PFSK-1 (cell line): Measurements from ENCODE around the gene CALHM1.

ENCODE experiments used
- POLR2AphosphoS5 ChIP-seq: IDR thresholded peaks from 2 replicates; pipeline ENCODE4 v1.6.1; 2012; ENCODE audit warnings: low read depth, mild to moderate bottlenecking, control low read depth, low read length, moderate library complexity
- SIN3A ChIP-seq: IDR thresholded peaks from 2 replicates; pipeline ENCODE4 v1.6.1; 2012; ENCODE audit warnings: mild to moderate bottlenecking, low read length, moderate library complexity, borderline replicate concordance; ENCODE audit not compliant: insufficient read depth
- TAF1 ChIP-seq: IDR thresholded peaks from 2 replicates; pipeline ENCODE4 v1.6.1; 2012; ENCODE audit warnings: low read length, control low read depth, borderline replicate concordance; ENCODE audit not compliant: insufficient read depth
- TF ChIP-seq, protein P1 (sequence below), 2 experiments: IDR thresholded peaks; 2 replicates each; pipeline versions ENCODE4 v1.6.1 to v1.8.0; 2011 to 2012; ENCODE audit warnings: low read depth in 2 of 2, low read length in 2 of 2, control low read depth in 1 of 2, inconsistent platforms in 1 of 2, mild to moderate bottlenecking in 1 of 2, moderate library complexity in 1 of 2; ENCODE audit not compliant: insufficient read depth in 1 of 2

DNA sequence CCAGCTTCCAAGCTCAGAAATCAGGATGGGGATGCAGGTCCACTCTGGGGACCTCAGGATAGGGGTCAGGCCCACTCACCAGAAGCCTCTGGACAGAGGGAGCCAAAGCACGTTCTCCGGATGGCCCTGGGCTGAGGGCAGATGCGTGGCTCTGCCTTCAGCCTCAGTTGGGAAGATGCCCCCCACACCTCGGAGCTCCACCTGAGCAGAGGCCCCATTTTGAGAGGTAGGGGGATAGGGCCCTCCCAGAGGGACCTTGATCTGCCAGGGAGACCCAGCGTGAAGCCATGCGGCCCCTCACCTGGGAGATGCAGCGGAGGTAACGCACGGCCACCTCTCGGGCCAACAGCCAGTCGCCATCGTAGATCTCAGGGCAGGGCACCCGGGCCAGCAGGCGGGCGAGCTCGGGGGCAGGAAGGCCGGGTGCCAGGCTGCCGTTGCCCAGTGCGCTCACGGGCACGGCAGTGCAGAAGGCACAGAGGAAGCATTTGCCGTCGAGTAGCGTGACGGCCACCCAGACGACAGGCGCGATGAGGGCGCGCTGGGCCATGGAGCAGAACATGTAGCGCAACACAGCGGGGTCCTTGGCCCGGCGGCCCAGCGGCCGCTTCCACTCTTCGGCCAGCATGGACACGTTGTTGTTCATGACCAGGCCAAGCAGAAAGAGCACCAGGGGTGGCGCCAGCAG, 660 bp downstream of the CALHM1 start:
- TF ChIP-seq SIN3A (no peak), TAF1 (no peak), POLR2AphosphoS5 (no peak)
- TF ChIP-seq, protein P1, sequence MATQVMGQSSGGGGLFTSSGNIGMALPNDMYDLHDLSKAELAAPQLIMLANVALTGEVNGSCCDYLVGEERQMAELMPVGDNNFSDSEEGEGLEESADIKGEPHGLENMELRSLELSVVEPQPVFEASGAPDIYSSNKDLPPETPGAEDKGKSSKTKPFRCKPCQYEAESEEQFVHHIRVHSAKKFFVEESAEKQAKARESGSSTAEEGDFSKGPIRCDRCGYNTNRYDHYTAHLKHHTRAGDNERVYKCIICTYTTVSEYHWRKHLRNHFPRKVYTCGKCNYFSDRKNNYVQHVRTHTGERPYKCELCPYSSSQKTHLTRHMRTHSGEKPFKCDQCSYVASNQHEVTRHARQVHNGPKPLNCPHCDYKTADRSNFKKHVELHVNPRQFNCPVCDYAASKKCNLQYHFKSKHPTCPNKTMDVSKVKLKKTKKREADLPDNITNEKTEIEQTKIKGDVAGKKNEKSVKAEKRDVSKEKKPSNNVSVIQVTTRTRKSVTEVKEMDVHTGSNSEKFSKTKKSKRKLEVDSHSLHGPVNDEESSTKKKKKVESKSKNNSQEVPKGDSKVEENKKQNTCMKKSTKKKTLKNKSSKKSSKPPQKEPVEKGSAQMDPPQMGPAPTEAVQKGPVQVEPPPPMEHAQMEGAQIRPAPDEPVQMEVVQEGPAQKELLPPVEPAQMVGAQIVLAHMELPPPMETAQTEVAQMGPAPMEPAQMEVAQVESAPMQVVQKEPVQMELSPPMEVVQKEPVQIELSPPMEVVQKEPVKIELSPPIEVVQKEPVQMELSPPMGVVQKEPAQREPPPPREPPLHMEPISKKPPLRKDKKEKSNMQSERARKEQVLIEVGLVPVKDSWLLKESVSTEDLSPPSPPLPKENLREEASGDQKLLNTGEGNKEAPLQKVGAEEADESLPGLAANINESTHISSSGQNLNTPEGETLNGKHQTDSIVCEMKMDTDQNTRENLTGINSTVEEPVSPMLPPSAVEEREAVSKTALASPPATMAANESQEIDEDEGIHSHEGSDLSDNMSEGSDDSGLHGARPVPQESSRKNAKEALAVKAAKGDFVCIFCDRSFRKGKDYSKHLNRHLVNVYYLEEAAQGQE (IDR thresholded peaks at IDR 0.05; ENCODE audit: insufficient read depth in 1 of 2, low read depth in 2 of 2, low read length in 2 of 2): no peak
